LHCN-M2 (cell line): ENCODE measurements around the gene CRAMP1. TPM values are rescaled to one million over a fixed set of nuclear protein-coding genes. Genes with fewer than 3 reads are reported as not detected.

ENCODE experiments used
- DNase-seq: peaks from one replicate; pipeline ENCODE4 v3.0.0-alpha.2; 2012; ENCODE audit warnings: low read depth
- total RNA-seq: library from RNA; depleted of rRNA; stranded (reverse); fragments of >200 nt; gene quantifications from 2 replicates; pipeline ENCODE4 v1.2.3, GENCODE V29; 2014

Gene CRAMP1
- total RNA-seq, 1 experiment from 2014 or later, result 7.9 TPM

- no peak for DNase-seq
Observed at GRCh38 chr16:1634541-1634940, 22.4 kb downstream of the CRAMP1 start.

- DNase-seq, result no peak
Observed at GRCh38 chr16:1635070-1635469, 22.9 kb downstream of the CRAMP1 start.

- DNase-seq, result no peak
Observed at GRCh38 chr16:1637526-1637925, 25.4 kb downstream of the CRAMP1 start.

- no peak for DNase-seq
Observed at GRCh38 chr16:1638757-1639156, 26.6 kb downstream of the CRAMP1 start.

- no peak for DNase-seq
Observed at GRCh38 chr16:1639282-1639681, 27.1 kb downstream of the CRAMP1 start.

GRCh38 chr16:1639860-1640259, 27.7 kb downstream of the CRAMP1 start:
- no peak for DNase-seq

- DNase-seq, result no peak
Observed at GRCh38 chr16:1640261-1640941, 28.2 kb downstream of the CRAMP1 start.

GRCh38 chr16:1641261-1641660, 29.1 kb downstream of the CRAMP1 start:
- DNase-seq, result no peak

- DNase-seq, result peak; percentile 19
Observed at GRCh38 chr16:1642148-1642547, 30.0 kb downstream of the CRAMP1 start.

- no peak for DNase-seq
Observed at GRCh38 chr16:1642753-1643152, 30.6 kb downstream of the CRAMP1 start.

- no peak for DNase-seq
Observed at GRCh38 chr16:1643521-1643920, 31.4 kb downstream of the CRAMP1 start.

- DNase-seq, result peak; percentile 24
Observed at GRCh38 chr16:1645914-1646525, 33.9 kb downstream of the CRAMP1 start.

- no peak for DNase-seq
Observed at GRCh38 chr16:1647856-1648255, 35.7 kb downstream of the CRAMP1 start.

GRCh38 chr16:1650131-1650530, 38.0 kb downstream of the CRAMP1 start:
- DNase-seq, result no peak

- DNase-seq, result no peak
Observed at GRCh38 chr16:1651094-1651973, 39.2 kb downstream of the CRAMP1 start.

GRCh38 chr16:1651974-1652312, 39.8 kb downstream of the CRAMP1 start:
- no peak for DNase-seq

GRCh38 chr16:1653023-1653422, 40.9 kb downstream of the CRAMP1 start:
- DNase-seq, result no peak

GRCh38 chr16:1654505-1655268, 42.5 kb downstream of the CRAMP1 start:
- DNase-seq, result no peak

GRCh38 chr16:1655269-1655807, 43.2 kb downstream of the CRAMP1 start:
- DNase-seq, result no peak

GRCh38 chr16:1655909-1656807, 44.0 kb downstream of the CRAMP1 start:
- DNase-seq, result no peak
